Tibial artery (tissue), 4 donors: ENCODE results near the gene CERCAM.

ENCODE experiments used
- DNase-seq, 2 donors: peaks; one replicate each; pipeline ENCODE4 v3.0.0-alpha.2; 2019
- H3K27ac ChIP-seq, 2 donors: fragments of 200-600 bp; sonication (generic) in 1 of 2; 1 replicate in 1 of 2; 2 replicates in 1 of 2; pipeline ENCODE4 v1.5.1; 2018 to 2019; ENCODE audit warnings: mild to moderate bottlenecking in 1 of 2
- H3K27me3 ChIP-seq, 2 donors: fragments of 200-600 bp; sonication (generic) in 1 of 2; one replicate each; pipeline versions ENCODE4 v1.5.1 to v1.6.0; 2016 to 2019
- H3K36me3 ChIP-seq, 3 donors: fragments of 200-600 bp; sonication (generic) in 2 of 3; one replicate each; pipeline ENCODE4 v1.5.1; 2016 to 2019; ENCODE audit warnings: mild to moderate bottlenecking in 2 of 3
- H3K4me1 ChIP-seq, 4 donors: fragments of 200-600 bp; sonication (generic) in 2 of 4; 1 replicate in 3 of 4; 2 replicates in 1 of 4; pipeline ENCODE4 v1.5.1; 2016 to 2019
- H3K4me3 ChIP-seq, 2 donors: fragments of 200-600 bp; sonication (generic) in 1 of 2; 1 replicate in 1 of 2; 2 replicates in 1 of 2; pipeline ENCODE4 v1.5.1; 2018 to 2019; ENCODE audit warnings: mild to moderate bottlenecking in 2 of 2
- H3K9me3 ChIP-seq, 3 donors: fragments of 200-600 bp; sonication (generic) in 1 of 3; one replicate each; pipeline ENCODE4 v1.5.1; 2016 to 2019
- CTCF ChIP-seq, 2 experiments: fragments of 200-600 bp in 1 of 2; fragments of 450-650 bp in 1 of 2; IDR thresholded peaks; one replicate each; pipeline ENCODE4 v1.5.1; 2017 to 2019; ENCODE audit warnings: antibody characterized with exemption in 2 of 2, mild to moderate bottlenecking in 1 of 2, moderate library complexity in 1 of 2
- intact Hi-C: fragments of 100-400 bp; cut with DNase I; formaldehyde crosslinking; loops from one replicate; pipeline ENCODE4 v1.15.0; 2023; ENCODE audit warnings: low total_unique reads

Gene CERCAM

GRCh38 chr9:128394379-128395168, 26.1 kb upstream of the CERCAM start:
- peaks cover 0 to 12% (median 7%) of the 10 kb centered on the region in 4 donors for H3K4me1 ChIP-seq
- H3K36me3 ChIP-seq, result peaks cover 15 to 41% (median 24%) of the 10 kb centered on the region in 3 donors
- H3K4me3 ChIP-seq, result no peak overlapping the region
- H3K27ac ChIP-seq, result no peak overlapping the region
- DNase-seq, result no peak
- intact Hi-C loops, result no loop called here
- H3K9me3 ChIP-seq, result no peaks in the 10 kb centered on the region
- TF ChIP-seq CTCF (IDR thresholded peaks at IDR 0.05), result no peak
- H3K27me3 ChIP-seq, result peaks cover 0 to 2% of the 10 kb centered on the region in 2 donors

- Histone ChIP-seq H3K27ac (no peak overlapping the region), H3K36me3 (peaks cover 7 to 15% (median 8%) of the 10 kb centered on the region in 3 donors), H3K9me3 (no peaks in the 10 kb centered on the region), H3K4me1 (peaks cover 0 to 12% (median 7%) of the 10 kb centered on the region in 4 donors), H3K27me3 (peaks cover 0 to 2% of the 10 kb centered on the region in 2 donors), H3K4me3 (no peak overlapping the region)
- no peak for TF ChIP-seq CTCF (IDR thresholded peaks at IDR 0.05)
- peak in 1 of 2 donors; percentile 48 for DNase-seq
- intact Hi-C loops, result no loop called here
Observed at GRCh38 chr9:128396970-128397613, 23.6 kb upstream of the CERCAM start.

- Histone ChIP-seq H3K36me3 (peaks cover under 1 to 8% (median under 1%) of the 10 kb centered on the region in 3 donors), H3K9me3 (no peaks in the 10 kb centered on the region), H3K27ac (no peak overlapping the region), H3K4me1 (peaks cover 0 to 12% (median 7%) of the 10 kb centered on the region in 4 donors), H3K4me3 (no peak overlapping the region), H3K27me3 (peaks cover 0 to 2% of the 10 kb centered on the region in 2 donors)
- no peak for DNase-seq
- no peak for TF ChIP-seq CTCF (IDR thresholded peaks at IDR 0.05)
- intact Hi-C loops, result no loop called here
Observed at GRCh38 chr9:128397831-128398230, 22.8 kb upstream of the CERCAM start.

- H3K36me3 ChIP-seq, result no peaks in the 10 kb centered on the region
- TF ChIP-seq CTCF (IDR thresholded peaks at IDR 0.05), result no peak
- no peak overlapping the region for H3K27ac ChIP-seq
- H3K4me3 ChIP-seq, result no peak overlapping the region
- no peak for DNase-seq
- peaks cover 0 to 14% of the 10 kb centered on the region in 2 donors for H3K27me3 ChIP-seq
- no peaks in the 10 kb centered on the region for H3K9me3 ChIP-seq
- intact Hi-C loops, result no loop called here
- H3K4me1 ChIP-seq, result peaks cover 0 to 12% (median 7%) of the 10 kb centered on the region in 4 donors
Observed at GRCh38 chr9:128399861-128400260, 20.8 kb upstream of the CERCAM start.

GRCh38 chr9:128404560-128404959, 16.1 kb upstream of the CERCAM start:
- intact Hi-C loops, result no loop called here
- no peaks in the 10 kb centered on the region for H3K4me1 ChIP-seq
- no peak overlapping the region for H3K4me3 ChIP-seq
- H3K36me3 ChIP-seq, result no peaks in the 10 kb centered on the region
- TF ChIP-seq CTCF (IDR thresholded peaks at IDR 0.05), result no peak
- H3K27me3 ChIP-seq, result peaks cover 0 to 36% of the 10 kb centered on the region in 2 donors
- no peak overlapping the region for H3K27ac ChIP-seq
- H3K9me3 ChIP-seq, result no peaks in the 10 kb centered on the region
- no peak for DNase-seq
